Aorta (tissue), 5 donors: ENCODE data around the gene SPIRE1. TPM values are rescaled to one million over a fixed set of nuclear protein-coding genes. Genes with fewer than 3 reads are reported as not detected.
"Not testable (repeated sequence)": the region's sequence is repeated elsewhere in the genome, so short reads cannot be mapped to it uniquely, and the experiment has no call there.

Experiments used
- ATAC-seq: fragments of 200-7000 bp; cut with Tn5 transposase; one replicate; pipeline ENCODE4 v1.9.1; 2022; ENCODE audit warnings: moderate library complexity; ENCODE audit not compliant: low FRiP score
- DNase-seq, 2 donors: peaks; one replicate each; pipeline ENCODE4 v3.0.0-alpha.2; 2020
- H3K27ac ChIP-seq, 2 donors: one replicate each; pipeline ENCODE4 v1.5.1; 2013; ENCODE audit warnings: low read length in 2 of 2, mild to moderate bottlenecking in 2 of 2, moderate library complexity in 2 of 2, control low read depth in 1 of 2, inconsistent platforms in 1 of 2, low read depth in 1 of 2
- H3K27me3 ChIP-seq, 2 donors: one replicate each; pipeline ENCODE4 v1.6.1; 2013; ENCODE audit warnings: control low read depth in 1 of 2, low read length in 1 of 2, mild to moderate bottlenecking in 1 of 2, moderate library complexity in 1 of 2; ENCODE audit not compliant: insufficient read depth in 2 of 2, control insufficient read depth in 1 of 2
- H3K36me3 ChIP-seq, 2 donors: one replicate each; pipeline ENCODE4 v1.6.1; 2013; ENCODE audit warnings: control low read depth in 1 of 2, low read length in 1 of 2, mild to moderate bottlenecking in 1 of 2; ENCODE audit not compliant: insufficient read depth in 2 of 2, control insufficient read depth in 1 of 2
- H3K4me1 ChIP-seq, 2 donors: one replicate each; pipeline ENCODE4 v1.6.1; 2013; ENCODE audit warnings: low read length in 2 of 2, control low read depth in 1 of 2, mild to moderate bottlenecking in 1 of 2, moderate library complexity in 1 of 2; ENCODE audit not compliant: insufficient read depth in 2 of 2, control insufficient read depth in 1 of 2
- H3K4me3 ChIP-seq, 2 donors: one replicate each; pipeline ENCODE4 v1.5.1; 2013; ENCODE audit warnings: low read length in 2 of 2, control low read depth in 1 of 2, mild to moderate bottlenecking in 1 of 2
- H3K9me3 ChIP-seq: one replicate; pipeline ENCODE4 v1.6.1; 2013; ENCODE audit warnings: mild to moderate bottlenecking, low read length; ENCODE audit not compliant: control insufficient read depth
- WGBS, 2 donors: extraction: QIAGEN DNeasy Blood & Tissue Kit; methylation state at CpG; one replicate each; pipeline ENCODE4 v1.1.7; 2013; 5-methylcytosine and 5-hydroxymethylcytosine counted together
- intact Hi-C, 2 donors: fragments of 100-400 bp; cut with DNase I; formaldehyde crosslinking; loops; one replicate each; pipeline versions ENCODE4 v1.14.2 to v1.15.0; 2022
- polyA plus RNA-seq, 2 donors: library from polyadenylated mRNA; stranded (reverse); fragments of 200-250 nt; gene quantifications; one replicate each; pipeline ENCODE4 v1.2.3, GENCODE V29; 2013
- total RNA-seq, 2 donors: library from RNA; stranded (reverse); fragmentation: NEBNext Ultra II Directional; extraction: Animal tissue kit (Norgen Biotek cat#: 25700); gene quantifications; one replicate each; pipeline ENCODE4 v1.2.1, GENCODE V29; 2021
- donor health status: healthy with polysubstance abuse.
- donor health status: Bipolar disorder and iron deficiency.
- donor health status: DM: no; HTN: no; CAD: no.
- donor health status: DM: no; HTN: no; CAD: no.
- donor health status: DM: yes; HTN: yes; CAD: no.

Gene SPIRE1
- total and polyA plus RNA-seq, 4 donors, result 14.9 to 48.5 (median 28.2) TPM

GRCh38 chr18:12416098-12416729 is 241.7 kb downstream of the SPIRE1 start:
- H3K9me3 ChIP-seq, result no peaks in the 10 kb centered on the region
- no peak overlapping the region for H3K4me3 ChIP-seq
- no peaks in the 10 kb centered on the region for H3K27me3 ChIP-seq
- intact Hi-C loops, result no loop called here
- ATAC-seq, result no peak
- WGBS, 2 donors, result 45 to 55% methylated on average over 5 of the region's 5 CpGs
- peaks cover 0 to 3% of the 10 kb centered on the region in 2 donors for H3K4me1 ChIP-seq
- peak in 1 of 2 donors; percentile 5 for DNase-seq
- no peaks in the 10 kb centered on the region for H3K36me3 ChIP-seq
- peak overlapping the region; percentile 32 to 87 for H3K27ac ChIP-seq

GRCh38 chr18:12411456-12411855 is 246.5 kb downstream of the SPIRE1 start:
- DNase-seq, result peak in 1 of 2 donors; percentile 6
- Histone ChIP-seq H3K36me3 (no peaks in the 10 kb centered on the region), H3K9me3 (no peaks in the 10 kb centered on the region), H3K4me3 (no peak overlapping the region), H3K27ac (no peak overlapping the region), H3K27me3 (no peaks in the 10 kb centered on the region), H3K4me1 (peaks cover 0 to 7% of the 10 kb centered on the region in 2 donors)
- intact Hi-C loops, result no loop called here
- 99 to 100% methylated on average over 2 of the region's 3 CpGs for WGBS, 2 donors
- no peak for ATAC-seq

- H3K9me3 ChIP-seq, H3K27me3 ChIP-seq, H3K27ac ChIP-seq, ATAC-seq, H3K36me3 ChIP-seq, intact Hi-C loops, H3K4me3 ChIP-seq, H3K4me1 ChIP-seq: not testable (repeated sequence)
- peak in 1 of 2 donors; percentile 25 for DNase-seq
- WGBS, 2 donors, result 92 to 96% methylated on average over 9 of the region's 9 CpGs
Measured at GRCh38 chr18:12410747-12411146, 247.2 kb downstream of the SPIRE1 start.

GRCh38 chr18:12410081-12410481 is 247.8 kb downstream of the SPIRE1 start:
- intact Hi-C loops, result no loop called here
- WGBS, 2 donors, result 46 to 66% methylated on average over 9 of the region's 9 CpGs
- peak in 1 of 2 donors; percentile 61 for DNase-seq
- Histone ChIP-seq H3K4me3 (no peak overlapping the region), H3K27ac (no peak overlapping the region), H3K27me3 (no peaks in the 10 kb centered on the region), H3K36me3 (no peaks in the 10 kb centered on the region), H3K9me3 (no peaks in the 10 kb centered on the region), H3K4me1 (peaks cover 0 to 7% of the 10 kb centered on the region in 2 donors)
- no peak for ATAC-seq

GRCh38 chr18:12409469-12409868 is 248.4 kb downstream of the SPIRE1 start:
- Histone ChIP-seq H3K4me1 (peaks cover 0 to 4% of the 10 kb centered on the region in 2 donors), H3K36me3 (no peaks in the 10 kb centered on the region), H3K9me3 (no peaks in the 10 kb centered on the region), H3K27ac (no peak overlapping the region), H3K27me3 (no peaks in the 10 kb centered on the region), H3K4me3 (no peak overlapping the region)
- intact Hi-C loops, result no loop called here
- peak in 1 of 2 donors; percentile 31 for DNase-seq
- 29 to 34% methylated on average over 3 of the region's 3 CpGs for WGBS, 2 donors
- ATAC-seq, result no peak

- WGBS, 2 donors, result 2 to 4% methylated on average over 23 to 32 of the region's 32 CpGs
- Histone ChIP-seq H3K27me3 (no peaks in the 10 kb centered on the region), H3K9me3 (no peaks in the 10 kb centered on the region), H3K27ac (peak overlapping the region; percentile 49 to 60), H3K4me1 (peaks cover 0 to 4% of the 10 kb centered on the region in 2 donors), H3K36me3 (no peaks in the 10 kb centered on the region), H3K4me3 (peak overlapping the region; percentile 84 to 89)
- ATAC-seq (peak; percentile 5), DNase-seq (peak in 1 of 2 donors; percentile 59)
- intact Hi-C loops, result no loop called here
Measured at GRCh38 chr18:12408247-12408869, 249.5 kb downstream of the SPIRE1 start.

GRCh38 chr18:12406371-12407111 is 251.4 kb downstream of the SPIRE1 start:
- ATAC-seq (no peak), DNase-seq (peak in 1 of 2 donors; percentile 59)
- WGBS, 2 donors, result 92 to 96% methylated on average over 19 of the region's 19 CpGs
- no peaks in the 10 kb centered on the region for H3K36me3 ChIP-seq
- no peak overlapping the region for H3K27ac ChIP-seq
- H3K9me3 ChIP-seq, result no peaks in the 10 kb centered on the region
- intact Hi-C loops, result no loop called here
- no peaks in the 10 kb centered on the region for H3K27me3 ChIP-seq
- H3K4me1 ChIP-seq, result peaks cover 0 to 4% of the 10 kb centered on the region in 2 donors
- H3K4me3 ChIP-seq, result no peak overlapping the region

GRCh38 chr18:12405066-12405465 is 252.8 kb downstream of the SPIRE1 start:
- intact Hi-C loops, result no loop called here

More at GRCh38 chr18:12405066-12405465, 252.8 kb downstream of the SPIRE1 start:
- H3K36me3 ChIP-seq, result no peaks in the 10 kb centered on the region
- no peak overlapping the region for H3K4me3 ChIP-seq
- no peak overlapping the region for H3K27ac ChIP-seq
- H3K27me3 ChIP-seq, result no peaks in the 10 kb centered on the region
- 91 to 92% methylated on average over 3 of the region's 3 CpGs for WGBS, 2 donors
- H3K4me1 ChIP-seq, result peaks cover 0 to 3% of the 10 kb centered on the region in 2 donors
- ATAC-seq (no peak), DNase-seq (peak in 1 of 2 donors; percentile 23)
- no peaks in the 10 kb centered on the region for H3K9me3 ChIP-seq
